Measurements from ENCODE around the gene TCAF2.
"Not testable (repeated sequence)": the region's sequence is repeated elsewhere in the genome, so short reads cannot be mapped to it uniquely, and the experiment has no call there.

GRCh38 chr7:143622130-143622529, 1.4 kb downstream of the TCAF2 start:
- TF ChIP-seq POLR2A, CTCF (IDR thresholded peaks at IDR 0.05): not testable (repeated sequence)

Measured in suprapubic skin (tissue), 3 donors.